GM21360 (cell line): ENCODE results near the gene EXOC4.
A peak's percentile ranks its signal among the peaks of the same experiment; 100 is the strongest.
"Not testable (repeated sequence)": the region's sequence is repeated elsewhere in the genome, so short reads cannot be mapped to it uniquely, and the experiment has no call there.

Source experiments
- ATAC-seq: cut with Tn5 transposase; IDR thresholded peaks from one replicate; pipeline ENCODE4 v1.9.1; 2021; ENCODE audit warnings: mild to moderate bottlenecking, moderate library complexity; ENCODE audit not compliant: unreplicated experiment

EXOC4 gene

GRCh38 chr7:133252858-133253518 is at the start of gene EXOC4:
Gene EXOC4, plus strand, starts transcription at chr7:133253078.
- ATAC-seq = peak; percentile 97

DNA sequence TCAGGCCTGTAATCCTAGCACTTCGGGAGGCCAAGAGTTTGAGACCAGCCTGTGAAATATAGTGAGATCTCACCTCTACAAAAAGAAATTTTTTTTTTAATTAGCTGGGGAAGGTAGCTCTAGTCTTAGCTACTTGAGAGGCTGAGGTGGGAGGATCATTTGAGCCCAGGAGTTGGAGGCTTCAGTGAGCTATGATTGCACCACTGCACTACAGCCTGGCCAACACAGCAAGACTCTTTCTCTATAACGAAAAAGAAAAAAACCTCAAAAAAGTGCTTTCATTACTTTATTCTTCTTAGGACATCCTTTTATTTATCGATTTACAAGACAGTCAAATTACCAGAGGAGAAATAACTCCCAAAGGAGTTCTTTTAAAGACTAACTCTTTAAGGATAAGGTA is 49.4 kb upstream of the EXOC4 start:
- no peak for ATAC-seq

GRCh38 chr7:133207687-133208086 is 45.2 kb upstream of the EXOC4 start:
- no peak for ATAC-seq

GRCh38 chr7:133210817-133211216 is 42.1 kb upstream of the EXOC4 start:
- not testable (repeated sequence) for ATAC-seq

- not testable (repeated sequence) for ATAC-seq
These were observed 39.1 kb upstream of the EXOC4 start for GRCh38 chr7:133213772-133214171.

DNA sequence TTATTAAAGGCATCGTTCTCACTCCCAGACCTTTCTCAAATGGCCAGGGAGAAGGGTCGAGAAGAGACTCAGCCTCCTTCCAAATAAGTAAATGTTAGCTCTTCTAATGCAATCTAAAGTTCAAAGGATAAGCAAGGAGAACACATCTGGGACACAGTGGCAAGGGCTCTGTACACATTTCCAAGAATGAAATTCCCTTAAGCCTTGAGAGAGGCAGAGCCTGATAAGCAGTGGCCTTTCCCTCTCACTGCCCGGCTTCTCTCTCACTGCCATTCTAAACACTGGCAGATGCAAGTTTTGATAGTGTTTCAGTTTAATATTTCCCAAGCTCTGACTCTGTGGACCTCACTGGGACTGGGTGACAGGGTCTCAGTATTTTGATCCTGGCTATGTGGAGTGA is 35.1 kb upstream of the EXOC4 start:
- ATAC-seq = no peak

- ATAC-seq = no peak
These were observed 22.2 kb upstream of the EXOC4 start for GRCh38 chr7:133230591-133231194.

- no peak for ATAC-seq
These were observed 19.7 kb upstream of the EXOC4 start for GRCh38 chr7:133233142-133233541.

- ATAC-seq = no peak
These were observed 17.7 kb upstream of the EXOC4 start for GRCh38 chr7:133234961-133235875.

DNA sequence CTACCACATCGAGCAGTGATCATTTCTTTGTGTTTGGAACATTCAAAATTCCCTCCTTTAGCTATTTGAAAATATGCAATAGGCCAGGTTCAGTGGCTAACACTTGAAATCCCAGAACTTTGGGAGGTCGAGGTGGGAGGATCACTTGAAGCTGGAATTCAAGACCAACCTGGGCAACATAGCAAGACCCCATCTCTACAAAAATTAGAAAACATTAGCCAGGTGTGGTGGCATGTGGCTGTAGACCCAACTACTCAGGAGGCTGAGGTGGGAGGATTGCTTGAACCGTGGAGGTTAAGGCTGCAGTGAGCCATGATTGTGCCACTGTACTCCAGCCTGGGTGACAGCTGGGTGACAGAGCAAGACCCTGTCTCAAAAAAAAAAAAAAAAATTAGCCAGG is 15.3 kb upstream of the EXOC4 start:
- ATAC-seq = no peak

- no peak for ATAC-seq
These were observed 12.6 kb upstream of the EXOC4 start for GRCh38 chr7:133240302-133240701.

GRCh38 chr7:133246558-133246957 is 6.3 kb upstream of the EXOC4 start:
- ATAC-seq = no peak

DNA sequence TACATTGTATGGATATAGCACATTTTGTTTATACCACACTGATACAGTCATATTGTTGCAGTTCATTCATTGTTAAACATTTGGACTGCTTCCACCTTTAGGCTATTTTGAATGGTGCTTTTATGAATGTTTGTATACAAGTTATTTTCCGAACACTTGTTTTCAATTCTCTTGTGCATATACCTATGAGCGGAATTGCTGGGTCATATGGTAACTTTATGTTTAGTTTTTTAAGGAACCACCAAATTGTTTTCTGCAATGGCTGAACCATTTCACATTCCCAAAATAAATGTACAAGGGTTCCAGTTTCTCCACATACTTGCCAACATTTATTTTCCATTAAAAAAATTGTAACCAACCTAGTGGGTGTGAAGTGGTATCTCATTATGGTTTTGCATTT is 4.0 kb upstream of the EXOC4 start:
- no peak for ATAC-seq

DNA sequence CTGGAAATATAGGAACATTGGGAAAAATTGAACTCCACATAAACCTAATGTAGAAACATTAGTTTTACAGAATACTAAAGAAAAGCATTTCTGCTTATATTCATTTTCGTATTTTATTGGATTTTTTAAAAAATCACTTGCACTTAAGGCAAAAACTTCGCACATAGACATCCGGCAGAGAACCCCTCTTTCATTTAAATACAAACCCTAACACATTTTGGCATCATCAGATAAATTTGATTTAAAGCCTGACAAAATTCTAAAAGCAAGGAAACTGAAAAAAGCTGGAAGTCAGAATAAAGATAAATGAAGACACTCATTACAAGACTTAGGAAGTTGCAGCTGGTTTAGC is 396 bp upstream of the EXOC4 start:
- ATAC-seq = no peak

DNA sequence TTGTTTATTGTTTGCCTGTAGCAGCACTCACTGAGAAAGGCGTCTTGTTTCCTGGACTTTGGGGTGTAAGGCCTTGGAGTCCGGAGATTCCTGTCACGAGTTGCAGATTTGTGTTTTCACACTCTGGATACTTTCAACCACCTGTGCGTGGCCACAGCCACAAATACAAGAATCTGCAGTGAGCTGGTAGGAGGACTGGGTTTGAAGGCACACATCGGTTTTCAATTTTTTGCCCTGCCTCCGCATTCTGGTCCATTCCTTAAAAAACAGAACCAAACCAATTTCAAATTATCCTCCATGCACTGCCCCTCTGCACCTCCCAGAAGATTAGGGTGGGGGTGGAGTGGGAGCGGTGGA is 619 bp downstream of the EXOC4 start:
- ATAC-seq = peak; percentile 10

DNA sequence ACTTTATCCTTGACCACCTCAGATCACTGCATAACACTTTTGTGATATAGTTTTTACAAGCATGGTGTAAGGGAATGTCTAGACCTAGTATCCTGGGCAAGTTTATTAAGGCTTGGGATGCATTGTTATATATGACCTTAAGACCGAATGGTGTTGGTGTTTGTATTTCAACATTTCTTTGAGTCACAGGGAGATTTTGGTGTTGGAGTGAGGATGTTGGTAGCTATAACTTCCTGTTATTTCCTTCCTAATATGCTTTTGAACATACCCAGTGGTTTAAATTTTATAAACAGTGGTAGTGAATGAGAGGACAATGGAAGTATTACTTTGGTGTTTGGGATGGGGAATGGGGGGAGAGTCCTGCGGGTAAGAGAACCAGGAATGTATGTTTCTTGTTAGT is 2.6 kb downstream of the EXOC4 start:
- no peak for ATAC-seq

GRCh38 chr7:133258174-133258573 is 5.3 kb downstream of the EXOC4 start:
- ATAC-seq = no peak

DNA sequence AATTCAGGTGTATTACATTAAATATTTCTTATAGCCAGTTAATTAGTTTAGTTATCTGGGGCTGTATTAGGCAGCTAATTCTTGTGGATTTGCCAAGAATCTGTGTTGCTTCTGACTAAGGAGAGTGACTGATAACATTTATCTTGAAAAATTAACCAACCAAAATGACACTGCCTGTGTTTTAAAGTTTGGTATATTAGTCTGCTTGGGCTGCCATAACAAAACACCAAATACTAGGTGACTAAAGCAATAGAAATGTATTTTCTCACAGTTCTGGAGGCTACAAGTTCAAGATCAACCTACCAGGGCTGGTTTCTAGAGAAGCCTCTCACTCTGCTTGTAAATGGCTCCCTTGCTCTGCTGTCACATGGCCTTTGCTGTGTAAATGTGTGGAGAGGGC is 12.9 kb downstream of the EXOC4 start:
- ATAC-seq = no peak

DNA sequence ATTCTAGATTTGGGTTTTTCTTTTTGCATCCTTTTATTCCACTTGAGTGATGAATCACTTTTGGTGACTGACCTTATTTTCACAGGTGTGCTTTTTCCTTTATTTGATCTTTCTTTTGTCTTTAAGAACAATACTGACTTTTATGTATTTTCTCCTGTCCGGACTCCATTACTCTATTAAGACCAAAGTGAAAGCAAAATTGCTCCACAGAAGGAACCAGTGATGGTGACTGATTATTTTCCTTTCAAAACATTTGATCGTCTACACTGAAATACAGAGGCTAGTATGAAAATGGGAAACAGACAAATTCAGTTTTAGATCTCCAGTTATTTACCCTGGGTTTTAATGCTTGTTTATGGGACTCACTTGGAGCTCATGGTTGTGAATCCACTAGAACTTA is 15.5 kb downstream of the EXOC4 start:
- no peak for ATAC-seq

DNA sequence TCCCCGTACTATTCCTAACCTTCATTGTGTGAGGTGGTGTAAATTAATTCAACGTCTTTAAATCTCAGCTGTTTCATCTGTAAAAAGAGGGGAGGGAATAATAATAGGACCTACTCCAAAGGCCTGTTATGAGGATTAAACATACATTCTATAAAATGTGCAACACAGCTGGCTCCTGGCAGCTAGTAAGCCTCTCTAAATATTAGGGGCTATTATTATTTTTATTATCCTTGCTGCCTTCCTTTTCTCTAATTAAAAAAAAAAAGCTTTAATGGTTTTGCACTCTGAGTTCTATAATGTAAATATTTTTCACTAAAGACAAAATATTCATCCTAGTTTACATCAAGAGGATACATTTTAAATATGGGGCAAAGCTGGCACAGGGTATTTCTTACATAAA is 19.5 kb downstream of the EXOC4 start:
- ATAC-seq = no peak

- ATAC-seq = no peak
These were observed 20.3 kb downstream of the EXOC4 start for GRCh38 chr7:133273227-133273626.

GRCh38 chr7:133274265-133274664 is 21.4 kb downstream of the EXOC4 start:
- ATAC-seq = no peak
